HG02759 (cell line): Measurements from ENCODE around the gene DNASE2B.
"Not testable (repeated sequence)": the region's sequence is repeated elsewhere in the genome, so short reads cannot be mapped to it uniquely, and the experiment has no call there.

Experiments
- ATAC-seq: cut with Tn5 transposase; IDR thresholded peaks from one replicate; pipeline ENCODE4 v1.9.1; 2021; ENCODE audit warnings: mild to moderate bottlenecking, moderate library complexity; ENCODE audit not compliant: unreplicated experiment

DNASE2B gene

DNA sequence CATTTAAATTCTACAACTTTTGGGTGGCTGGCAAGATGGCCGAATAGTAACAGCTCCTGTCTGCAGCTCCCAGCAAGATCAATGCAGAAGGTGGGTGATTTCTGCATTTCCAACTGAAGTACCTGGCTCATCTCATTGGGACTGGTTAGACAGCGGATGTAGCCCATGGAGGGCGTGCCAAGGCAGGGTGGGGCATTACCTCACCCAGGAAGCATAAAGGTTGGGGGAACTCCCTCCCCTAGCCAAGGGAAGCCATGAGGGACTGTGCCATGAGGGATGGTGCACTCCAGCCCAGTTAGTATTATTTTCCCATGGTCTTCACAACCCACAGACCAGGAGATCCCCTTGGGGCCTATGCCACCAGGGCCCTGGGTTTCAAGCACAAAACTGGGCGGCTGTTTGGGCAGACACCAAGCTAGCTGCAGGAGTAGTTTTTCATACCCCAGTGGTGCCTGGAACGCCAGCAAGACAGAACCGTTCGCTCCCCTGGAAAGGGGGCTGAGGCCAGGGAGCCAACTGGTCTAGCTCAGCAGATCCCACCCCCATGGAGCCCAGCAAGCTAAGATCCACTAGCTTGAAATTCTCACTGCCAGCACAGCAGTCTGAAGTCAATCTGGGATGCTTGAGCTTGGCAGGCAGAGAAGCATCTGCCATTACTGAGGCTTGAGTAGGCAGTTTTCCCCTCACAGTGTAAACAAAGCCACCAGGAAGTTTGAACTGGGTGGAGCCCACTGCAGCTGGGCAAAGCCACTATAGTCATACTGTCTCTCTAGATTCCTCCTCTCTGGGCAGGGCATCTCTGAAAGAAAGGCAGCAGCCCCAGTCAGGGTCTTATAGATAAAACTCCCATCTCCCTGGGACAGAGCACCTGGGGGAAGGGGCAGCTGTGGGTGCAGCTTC is 44.7 kb downstream of the DNASE2B start:
- ATAC-seq, result peak; percentile 24

DNA sequence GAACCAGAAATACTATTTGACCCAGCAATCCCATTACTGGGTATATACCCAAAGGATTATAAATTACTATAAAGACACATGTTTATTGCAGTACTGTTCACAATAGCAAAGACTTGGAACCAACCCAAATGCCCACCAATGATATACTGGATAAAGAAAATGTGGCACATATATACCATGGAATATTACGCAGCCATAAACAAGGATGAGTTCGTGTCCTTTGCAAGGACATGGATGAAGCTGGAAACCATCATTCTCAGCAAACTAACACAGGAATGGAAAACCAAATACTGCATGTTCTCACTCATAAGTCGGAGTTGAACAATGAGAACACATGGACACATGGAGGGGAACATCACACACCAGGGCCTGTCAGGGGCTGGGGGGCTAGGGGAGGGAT is 50.4 kb downstream of the DNASE2B start:
- ATAC-seq, result not testable (repeated sequence)

- ATAC-seq, result no peak
These were observed 52.6 kb downstream of the DNASE2B start for GRCh38 chr1:84450910-84451309.

GRCh38 chr1:84452436-84452835 is 54.2 kb downstream of the DNASE2B start:
- no peak for ATAC-seq

DNA sequence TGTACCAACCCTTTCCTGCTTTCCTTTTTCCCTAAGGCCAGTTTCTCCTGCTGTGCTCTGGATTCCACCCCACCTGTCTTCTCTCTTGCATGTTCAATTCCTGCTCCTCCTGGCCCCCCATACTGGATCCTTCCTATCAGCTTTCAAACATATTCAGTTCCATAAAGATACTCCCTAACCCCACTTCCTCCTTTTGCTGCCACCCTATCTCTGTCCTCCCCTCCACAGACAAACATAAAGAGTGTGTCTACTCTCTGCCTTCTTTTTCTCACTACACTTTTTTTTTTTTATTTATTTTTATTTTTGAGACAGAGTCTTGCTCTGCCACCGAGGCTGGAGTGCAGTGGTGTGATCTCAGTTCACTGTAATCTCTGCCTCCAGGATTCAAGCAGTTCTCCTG is 63.8 kb downstream of the DNASE2B start:
- ATAC-seq, result no peak
